IPS-18a (cell line): ENCODE results near the gene MPPED1.

Source experiments
- H3K27ac ChIP-seq: one replicate; pipeline ENCODE4 v1.5.1; 2013; ENCODE audit warnings: low read length
- H3K27me3 ChIP-seq: one replicate; pipeline ENCODE4 v1.6.1; 2013; ENCODE audit warnings: mild to moderate bottlenecking, low read length; ENCODE audit not compliant: control insufficient read depth, insufficient read depth
- H3K36me3 ChIP-seq: one replicate; pipeline ENCODE4 v1.6.1; 2013; ENCODE audit warnings: low read depth, low read length; ENCODE audit not compliant: control insufficient read depth
- H3K4me1 ChIP-seq: one replicate; pipeline ENCODE4 v1.6.1; 2013; ENCODE audit warnings: low read depth, low read length; ENCODE audit not compliant: control insufficient read depth
- H3K4me3 ChIP-seq: one replicate; pipeline ENCODE4 v1.5.1; 2013; ENCODE audit warnings: low read length
- H3K9ac ChIP-seq: one replicate; pipeline ENCODE4 v1.6.1; 2013; ENCODE audit warnings: mild to moderate bottlenecking, low read length, moderate library complexity
- H3K9me3 ChIP-seq: one replicate; pipeline ENCODE4 v1.6.1; 2013; ENCODE audit warnings: low read depth, low read length; ENCODE audit not compliant: control insufficient read depth

Gene MPPED1

DNA sequence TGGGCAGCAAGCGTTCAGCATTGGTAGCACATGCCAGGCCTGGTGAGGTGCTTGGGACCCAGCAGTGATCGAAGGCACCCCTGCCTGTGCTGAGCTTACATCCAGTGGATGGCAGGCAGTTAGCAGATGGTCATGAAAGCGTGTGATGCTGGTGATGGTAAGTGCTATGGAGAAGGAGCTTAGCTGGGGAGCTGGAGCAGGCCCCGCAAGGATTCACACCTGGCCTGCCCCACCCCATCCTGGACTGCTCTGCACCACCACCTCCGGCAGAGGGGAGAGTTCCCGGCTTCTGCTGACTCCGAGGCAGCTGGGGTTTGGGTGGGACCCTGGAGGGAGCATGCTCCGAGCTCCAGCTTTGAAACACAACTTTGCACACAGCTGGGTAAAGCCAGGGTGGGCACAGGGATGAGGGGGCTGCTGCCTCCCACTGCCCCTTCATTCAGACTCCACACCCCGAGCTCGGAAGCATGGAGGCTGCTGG is 16.2 kb downstream of the MPPED1 start:
- H3K9me3 ChIP-seq: no peaks in the 10 kb centered on the region
- H3K36me3 ChIP-seq: no peaks in the 10 kb centered on the region
- peaks cover 8% of the 10 kb centered on the region for H3K4me1 ChIP-seq
- no peak overlapping the region for H3K4me3 ChIP-seq
- H3K27me3 ChIP-seq: no peaks in the 10 kb centered on the region
- H3K9ac ChIP-seq: no peak overlapping the region
- no peak overlapping the region for H3K27ac ChIP-seq

DNA sequence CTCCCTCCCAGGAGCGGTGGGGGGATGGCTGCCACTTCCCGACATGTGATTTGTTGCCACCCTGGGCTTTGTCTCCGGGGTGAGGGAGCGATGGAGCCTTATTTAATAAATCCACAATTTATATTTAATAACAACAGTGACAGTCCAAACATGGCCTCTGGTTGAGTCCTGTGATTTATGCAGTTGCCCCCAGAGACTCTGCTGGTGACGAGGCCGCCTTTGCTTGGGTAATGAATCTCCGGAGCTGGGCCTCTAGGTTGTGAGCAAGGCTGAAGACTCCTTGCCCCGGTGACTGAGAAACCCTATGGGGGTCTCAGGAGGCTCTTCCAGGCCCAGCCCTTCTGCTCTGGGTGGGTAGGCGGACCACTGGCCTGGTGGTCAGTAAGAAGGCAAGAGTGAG is 16.7 kb downstream of the MPPED1 start:
- Histone ChIP-seq H3K27me3 (no peaks in the 10 kb centered on the region), H3K4me1 (peaks cover 8% of the 10 kb centered on the region), H3K27ac (no peak overlapping the region), H3K36me3 (no peaks in the 10 kb centered on the region), H3K9ac (no peak overlapping the region), H3K9me3 (no peaks in the 10 kb centered on the region), H3K4me3 (no peak overlapping the region)

DNA sequence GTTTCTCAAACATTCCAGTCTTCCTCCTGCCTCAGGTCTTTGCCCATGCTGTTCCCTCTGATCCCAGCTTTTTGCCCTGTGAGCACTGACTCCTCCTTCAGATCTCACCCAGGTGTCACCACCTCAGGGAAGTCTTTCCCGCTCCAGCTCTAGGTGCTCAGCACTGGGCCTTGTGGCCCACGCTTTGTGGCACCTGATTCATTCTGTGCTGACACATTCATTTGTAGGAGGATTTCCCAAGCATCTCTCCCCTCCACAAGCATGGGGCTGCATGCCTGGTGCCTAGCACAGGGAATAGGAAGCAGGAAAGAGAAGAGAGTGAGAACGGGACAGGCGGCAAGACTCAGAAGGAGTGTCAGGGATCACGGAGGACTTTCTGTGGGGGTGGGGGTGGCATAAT is 17.6 kb downstream of the MPPED1 start:
- H3K27ac ChIP-seq: no peak overlapping the region
- H3K4me3 ChIP-seq: no peak overlapping the region
- no peak overlapping the region for H3K9ac ChIP-seq
- H3K27me3 ChIP-seq: no peaks in the 10 kb centered on the region
- no peaks in the 10 kb centered on the region for H3K9me3 ChIP-seq
- H3K4me1 ChIP-seq: peaks cover 4% of the 10 kb centered on the region
- H3K36me3 ChIP-seq: no peaks in the 10 kb centered on the region

DNA sequence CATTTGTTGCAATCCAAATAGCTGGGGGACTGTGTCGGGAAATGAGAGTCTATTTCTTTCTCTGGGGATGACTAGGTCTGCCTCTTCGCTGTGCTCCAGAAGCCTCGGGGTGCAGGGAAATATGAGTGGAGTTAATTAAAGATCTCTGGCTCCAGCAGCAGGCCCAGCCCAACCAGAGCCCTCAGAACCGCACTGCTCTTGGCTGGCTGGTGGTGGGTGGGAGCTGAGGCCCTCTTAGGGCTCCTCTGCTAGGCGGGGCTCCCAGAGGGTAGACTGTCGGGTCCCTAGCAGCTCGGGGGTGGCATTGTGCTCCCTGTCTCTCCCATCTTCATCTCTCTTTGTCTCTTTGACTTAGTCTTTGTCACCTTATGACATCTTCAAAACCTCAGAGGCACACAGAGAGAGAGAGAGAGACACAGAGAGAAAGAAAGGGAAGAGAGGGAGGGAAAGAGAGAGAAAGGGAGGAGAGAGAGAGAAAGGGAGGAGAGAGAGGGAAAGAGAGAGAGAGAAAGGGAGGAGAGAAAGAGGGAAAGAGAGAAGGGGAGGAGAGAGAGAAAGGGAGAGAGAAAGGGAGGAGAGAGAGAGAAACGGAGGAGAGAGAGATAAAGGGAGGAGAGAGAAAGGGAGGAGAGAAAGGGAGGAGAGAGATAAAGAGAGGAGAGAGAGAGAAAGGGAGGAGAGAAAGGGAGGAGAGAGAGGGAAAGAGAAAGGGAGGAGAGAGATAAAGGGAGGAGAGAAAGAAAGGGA is 20.2 kb downstream of the MPPED1 start:
- Histone ChIP-seq H3K4me3 (no peak overlapping the region), H3K9ac (no peak overlapping the region), H3K36me3 (no peaks in the 10 kb centered on the region), H3K27ac (no peak overlapping the region), H3K9me3 (no peaks in the 10 kb centered on the region), H3K4me1 (peaks cover 4% of the 10 kb centered on the region), H3K27me3 (no peaks in the 10 kb centered on the region)

DNA sequence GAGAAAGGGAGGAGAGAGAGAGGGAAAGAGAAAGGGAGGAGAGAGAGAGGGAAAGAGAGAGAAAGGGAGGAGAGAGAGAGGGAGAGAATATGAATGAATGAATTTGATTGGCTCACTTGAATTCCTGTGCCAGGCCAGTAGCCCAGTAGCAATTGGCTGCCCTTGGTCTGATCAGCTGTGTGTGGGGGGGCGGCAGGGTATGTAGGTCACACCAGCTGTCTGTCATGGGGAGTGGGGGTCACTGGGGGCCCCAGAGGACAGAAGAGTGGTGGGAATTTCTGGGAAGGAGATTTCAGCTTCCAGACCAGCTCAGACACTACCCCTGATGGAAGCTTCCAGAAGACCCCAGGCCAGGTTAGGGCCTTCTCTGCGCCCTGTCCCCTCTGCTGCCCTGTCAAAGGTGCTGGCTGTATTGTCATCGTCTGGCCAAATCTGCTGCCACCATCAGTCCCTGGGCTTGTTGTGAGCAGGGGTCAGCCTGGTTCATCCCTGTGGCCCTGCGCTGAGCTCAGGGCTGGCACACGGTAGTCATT is 21.1 kb downstream of the MPPED1 start:
- Histone ChIP-seq H3K4me3 (no peak overlapping the region), H3K36me3 (no peaks in the 10 kb centered on the region), H3K9me3 (no peaks in the 10 kb centered on the region), H3K9ac (no peak overlapping the region), H3K4me1 (peaks cover 2% of the 10 kb centered on the region), H3K27ac (no peak overlapping the region), H3K27me3 (no peaks in the 10 kb centered on the region)

DNA sequence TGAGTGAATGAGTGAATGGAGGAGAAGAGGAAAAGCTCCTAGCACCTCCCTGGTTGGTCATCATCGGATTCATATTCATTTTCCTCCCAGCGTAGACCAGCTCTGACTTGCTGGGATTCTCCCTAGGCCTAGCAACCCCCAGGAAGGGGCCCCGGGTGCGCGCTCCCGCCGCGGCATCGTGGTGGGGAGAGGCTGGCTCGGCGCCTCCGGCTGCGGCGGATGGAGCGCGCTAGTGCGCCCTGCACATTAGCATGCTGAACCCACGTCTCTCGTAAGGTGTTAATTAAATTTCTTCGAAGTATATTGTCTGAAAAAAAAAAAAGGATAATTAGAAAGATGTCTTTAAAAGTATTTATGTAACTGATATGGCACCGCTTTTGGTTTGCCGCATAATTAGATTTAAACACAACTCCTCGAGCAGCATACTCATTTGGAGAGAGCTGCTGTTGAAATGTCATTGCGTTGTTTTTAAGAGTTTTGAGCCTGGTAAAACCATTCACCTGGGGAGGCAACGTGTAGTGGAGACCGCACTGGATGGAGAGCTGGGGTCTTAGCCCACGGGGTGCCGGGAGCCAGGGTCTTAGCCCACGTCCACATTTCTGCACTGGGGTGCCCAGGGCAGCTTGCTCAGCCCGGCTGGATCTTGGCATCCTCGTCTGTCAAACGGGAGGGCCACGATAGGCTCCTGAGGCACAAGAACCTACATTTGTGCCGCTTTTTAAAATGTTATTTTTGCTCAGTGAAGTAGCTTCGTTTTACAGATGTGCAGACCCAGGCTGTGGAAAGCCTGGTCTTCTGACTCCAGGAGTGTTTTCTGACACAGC is 21.8 kb downstream of the MPPED1 start:
- Histone ChIP-seq H3K27ac (no peak overlapping the region), H3K36me3 (no peaks in the 10 kb centered on the region), H3K4me3 (no peak overlapping the region), H3K4me1 (no peaks in the 10 kb centered on the region), H3K9me3 (no peaks in the 10 kb centered on the region), H3K9ac (no peak overlapping the region), H3K27me3 (no peaks in the 10 kb centered on the region)

DNA sequence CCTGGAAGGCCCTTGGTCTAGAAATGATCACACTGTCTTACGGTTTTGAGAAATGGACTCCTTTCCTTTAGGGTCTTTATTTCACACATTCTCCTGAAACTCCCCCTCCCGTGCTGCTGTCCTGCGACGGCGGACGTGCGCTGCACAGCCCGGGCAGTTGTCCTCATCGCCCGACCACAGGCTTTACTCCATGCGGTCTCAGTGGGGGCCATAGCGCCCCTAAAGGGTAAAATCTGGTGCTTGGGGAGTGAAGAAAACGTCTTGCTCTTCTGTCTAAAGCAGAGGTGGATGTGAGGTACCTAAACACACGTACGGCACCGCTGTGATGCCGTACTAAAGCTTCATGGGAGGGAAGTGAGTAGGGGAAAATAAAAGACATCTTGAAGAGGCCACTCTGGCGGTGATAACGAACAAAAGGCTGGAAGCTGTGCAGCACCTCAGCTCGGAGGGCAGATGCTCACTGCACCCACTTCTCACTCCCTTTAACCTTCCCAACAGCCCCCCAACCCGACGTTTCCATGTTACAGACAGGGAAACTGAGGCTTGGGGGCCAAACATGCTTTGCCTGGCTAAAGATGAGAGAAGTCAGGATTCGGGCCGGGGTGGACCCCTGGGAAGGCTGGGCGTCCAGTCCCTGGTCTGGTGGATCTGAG is 22.6 kb downstream of the MPPED1 start:
- no peaks in the 10 kb centered on the region for H3K9me3 ChIP-seq
- H3K4me1 ChIP-seq: no peaks in the 10 kb centered on the region
- H3K9ac ChIP-seq: no peak overlapping the region
- no peak overlapping the region for H3K4me3 ChIP-seq
- H3K36me3 ChIP-seq: no peaks in the 10 kb centered on the region
- no peaks in the 10 kb centered on the region for H3K27me3 ChIP-seq
- H3K27ac ChIP-seq: no peak overlapping the region

DNA sequence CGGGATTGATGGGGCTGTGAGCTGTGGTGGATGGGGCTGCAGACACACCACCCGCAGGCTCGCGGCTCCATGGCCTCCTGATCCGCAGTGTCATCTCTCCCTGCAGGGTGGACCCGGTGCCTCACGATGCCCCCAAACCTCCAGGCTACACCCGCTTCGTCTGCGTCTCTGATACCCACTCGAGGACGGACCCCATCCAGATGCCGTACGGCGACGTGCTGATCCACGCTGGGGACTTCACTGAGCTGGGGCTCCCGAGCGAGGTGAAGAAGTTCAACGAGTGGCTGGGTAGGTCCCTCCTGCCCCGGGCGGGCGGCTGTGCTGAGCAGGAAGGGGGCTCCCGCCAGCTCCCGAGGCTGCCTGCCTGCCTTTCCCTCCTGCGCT is 23.1 kb downstream of the MPPED1 start:
- Histone ChIP-seq H3K27ac (no peak overlapping the region), H3K4me3 (no peak overlapping the region), H3K9ac (no peak overlapping the region), H3K4me1 (no peaks in the 10 kb centered on the region), H3K36me3 (no peaks in the 10 kb centered on the region), H3K9me3 (no peaks in the 10 kb centered on the region), H3K27me3 (no peaks in the 10 kb centered on the region)

DNA sequence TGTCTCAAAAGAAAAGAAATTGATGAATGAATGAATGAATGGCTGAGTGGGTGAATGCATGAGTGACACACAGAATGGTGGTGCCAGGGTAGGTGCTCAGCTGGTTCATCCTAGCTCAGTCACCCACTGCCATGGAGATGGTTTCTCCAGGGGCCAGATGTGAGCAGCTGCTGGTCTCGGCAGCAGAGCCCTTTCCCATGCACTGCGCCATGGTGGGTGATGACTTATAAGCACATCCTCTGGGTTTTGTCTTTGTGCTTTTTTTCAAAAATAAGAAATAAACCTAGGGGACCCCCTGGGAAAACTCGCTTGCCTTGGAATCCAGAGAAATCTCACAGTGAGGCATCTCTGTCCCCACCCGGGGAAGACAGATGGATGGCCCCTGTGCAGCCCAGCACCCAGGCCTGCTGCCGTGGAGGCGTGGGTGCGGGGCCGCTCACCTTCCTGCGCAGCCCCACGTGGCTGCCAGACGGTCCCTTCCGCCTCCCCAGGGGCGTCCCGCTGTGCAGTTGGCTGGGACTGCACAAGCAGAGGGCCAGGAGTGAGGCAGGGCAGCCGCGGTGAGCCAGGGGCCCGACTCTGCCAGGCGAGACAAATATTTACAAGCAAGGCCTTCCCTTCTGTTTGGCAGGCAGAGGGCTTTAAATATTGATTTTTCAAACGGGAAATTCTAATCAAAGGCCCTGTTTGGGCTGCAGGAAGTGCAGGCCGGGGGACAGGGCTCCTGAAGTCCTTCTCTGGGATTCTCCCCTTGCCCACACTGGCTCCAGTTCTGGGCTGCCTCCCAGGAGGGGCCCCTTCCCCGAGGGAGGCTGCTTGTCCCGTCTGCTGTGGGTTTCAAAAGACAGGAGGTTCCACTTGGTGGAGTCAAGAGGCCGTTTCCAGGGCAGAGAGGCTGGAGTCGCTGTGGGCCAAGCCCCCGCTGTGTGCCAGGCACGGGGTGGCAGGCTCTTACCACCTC is 24.3 kb downstream of the MPPED1 start:
- Histone ChIP-seq H3K4me3 (no peak overlapping the region), H3K9me3 (no peaks in the 10 kb centered on the region), H3K9ac (no peak overlapping the region), H3K36me3 (no peaks in the 10 kb centered on the region), H3K27ac (no peak overlapping the region), H3K4me1 (no peaks in the 10 kb centered on the region), H3K27me3 (no peaks in the 10 kb centered on the region)

DNA sequence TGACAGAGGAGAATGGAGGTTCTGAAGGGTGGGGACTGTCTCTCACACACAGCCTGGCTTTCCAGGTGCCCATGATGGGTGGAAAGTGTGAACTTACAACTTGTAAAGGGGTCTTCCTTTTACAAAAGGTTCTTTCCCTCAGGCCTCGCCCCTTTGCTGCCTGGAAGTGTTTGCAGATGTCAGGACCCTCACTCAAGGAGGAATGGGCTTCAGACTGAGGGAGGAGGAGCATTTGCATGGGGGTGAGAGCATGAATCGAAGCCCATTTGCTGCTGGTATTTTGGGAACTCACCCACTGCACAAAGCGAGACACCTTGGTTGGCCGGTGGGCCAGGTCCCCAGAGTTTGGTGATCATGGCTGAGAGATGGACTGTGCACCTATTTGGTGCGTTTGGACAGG is 25.1 kb downstream of the MPPED1 start:
- H3K4me1 ChIP-seq: no peaks in the 10 kb centered on the region
- no peaks in the 10 kb centered on the region for H3K27me3 ChIP-seq
- H3K9ac ChIP-seq: no peak overlapping the region
- no peak overlapping the region for H3K27ac ChIP-seq
- H3K36me3 ChIP-seq: no peaks in the 10 kb centered on the region
- no peaks in the 10 kb centered on the region for H3K9me3 ChIP-seq
- no peak overlapping the region for H3K4me3 ChIP-seq
